Panc1 (cell line): Measurements from ENCODE around the gene RFC2. TPM values are rescaled to one million over a fixed set of nuclear protein-coding genes. Genes with fewer than 3 reads are reported as not detected.
"Not testable (repeated sequence)": the region's sequence is repeated elsewhere in the genome, so short reads cannot be mapped to it uniquely, and the experiment has no call there.

Source experiments
- ATAC-seq: fragments of 200-7000 bp; cut with Tn5 transposase; 2 replicates; pipeline ENCODE4 v1.9.1; 2020; ENCODE audit warnings: mild to moderate bottlenecking, moderate library complexity
- BruUV-seq: library from RNA; stranded (reverse); fragments of 400-500 nt; replicated peaks from 2 replicates; lab custom pipeline; 2021; lab: Mats Ljungman, UMichigan
- CTCF ChIA-PET: fragments of 300-600 bp; sonication (Branson Sonifier 250); formaldehyde crosslinking; loops from one replicate; lab custom pipeline; 2022; ENCODE audit warnings: antibody characterized with exemption; lab: Charles Lee
- POLR2A ChIA-PET: fragments of 300-600 bp; sonication (Branson Sonifier 250); formaldehyde crosslinking; loops from one replicate; lab custom pipeline; 2022; ENCODE audit warnings: antibody characterized with exemption; lab: Charles Lee
- DNase-seq: peaks from one replicate; pipeline ENCODE4 v3.0.0-alpha.2; 2010; ENCODE audit warnings: low read depth, low spot score
- H3K27ac ChIP-seq: 2 replicates; pipeline ENCODE4 v1.5.1; 2011; ENCODE audit warnings: mild to moderate bottlenecking, low read length, inconsistent platforms
- H3K27me3 ChIP-seq: fragments of 200-500 bp; sonication (Bioruptor generic); 2 replicates; pipeline ENCODE4 v1.6.0; 2014; ENCODE audit warnings: low read length, inconsistent platforms; ENCODE audit not compliant: control insufficient read depth, insufficient read depth
- H3K36me3 ChIP-seq: fragments of 200-500 bp; sonication (Bioruptor generic); 2 replicates; pipeline ENCODE4 v1.5.1; 2014; ENCODE audit warnings: inconsistent platforms, mild to moderate bottlenecking, low read length, moderate library complexity; ENCODE audit not compliant: control insufficient read depth, insufficient read depth
- H3K4me1 ChIP-seq: 2 replicates; pipeline ENCODE4 v1.5.1; 2011; ENCODE audit warnings: inconsistent platforms, mild to moderate bottlenecking, low read length, moderate library complexity; ENCODE audit not compliant: control insufficient read depth, insufficient read depth
- H3K4me3 ChIP-seq, 2 experiments: 2 replicates each; pipeline ENCODE4 v1.5.1; 2011 to 2012; ENCODE audit warnings: low read depth in 2 of 2, low read length in 2 of 2, mild to moderate bottlenecking in 2 of 2, inconsistent platforms in 1 of 2, moderate library complexity in 1 of 2
- H3K9me3 ChIP-seq: fragments of 200-500 bp; sonication (Bioruptor generic); 2 replicates; pipeline ENCODE4 v1.5.1; 2014; ENCODE audit warnings: low read depth, mild to moderate bottlenecking, inconsistent platforms, low read length, moderate library complexity; ENCODE audit not compliant: control insufficient read depth, insufficient read depth
- POLR2AphosphoS5 ChIP-seq: IDR thresholded peaks from 2 replicates; pipeline ENCODE4 v1.6.1; 2012; ENCODE audit warnings: mild to moderate bottlenecking, low read depth, low read length, moderate library complexity
- SIN3A ChIP-seq: IDR thresholded peaks from 2 replicates; pipeline ENCODE4 v1.6.1; 2012; ENCODE audit warnings: low read depth, mild to moderate bottlenecking, low read length, moderate library complexity, borderline replicate concordance; ENCODE audit not compliant: insufficient read depth
- TCF7L2 ChIP-seq: IDR thresholded peaks from 2 replicates; pipeline ENCODE4 v1.6.1; 2011; ENCODE audit warnings: mild to moderate bottlenecking, low read depth, low read length, inconsistent platforms
- in situ Hi-C: cut with HindIII; loops from 2 replicates; pipeline ENCODE4 v1.10.0; 2016; ENCODE audit warnings: low sequenced_read_pairs, low pct_unique_long_range_greater_than_20kb
- intact Hi-C: fragments of 100-400 bp; cut with micrococcal nuclease; formaldehyde crosslinking; loops from one replicate; pipeline ENCODE4 v1.10.0; 2022; ENCODE audit not compliant: unreplicated experiment
- total RNA-seq: library from RNA; stranded (reverse); gene quantifications from one replicate; pipeline ENCODE4 v1.2.1, GENCODE V29; 2021; ENCODE audit not compliant: unreplicated experiment
- TF ChIP-seq, protein P1 (sequence below), 2 experiments: IDR thresholded peaks; 2 replicates each; pipeline ENCODE4 v1.6.1; 2011 to 2012; ENCODE audit warnings: low read depth in 2 of 2, control low read depth in 1 of 2, low read length in 1 of 2, mild to moderate bottlenecking in 1 of 2, moderate library complexity in 1 of 2; ENCODE audit not compliant: insufficient read depth in 1 of 2
- TF ChIP-seq, protein P2 (sequence below): fragments of 450-650 bp; IDR thresholded peaks from 2 replicates; pipeline ENCODE4 v1.5.1; 2017; ENCODE audit warnings: mild to moderate bottlenecking

RFC2 gene
- total RNA-seq, 1 experiment from 2014 or later = 56.2 TPM

DNA sequence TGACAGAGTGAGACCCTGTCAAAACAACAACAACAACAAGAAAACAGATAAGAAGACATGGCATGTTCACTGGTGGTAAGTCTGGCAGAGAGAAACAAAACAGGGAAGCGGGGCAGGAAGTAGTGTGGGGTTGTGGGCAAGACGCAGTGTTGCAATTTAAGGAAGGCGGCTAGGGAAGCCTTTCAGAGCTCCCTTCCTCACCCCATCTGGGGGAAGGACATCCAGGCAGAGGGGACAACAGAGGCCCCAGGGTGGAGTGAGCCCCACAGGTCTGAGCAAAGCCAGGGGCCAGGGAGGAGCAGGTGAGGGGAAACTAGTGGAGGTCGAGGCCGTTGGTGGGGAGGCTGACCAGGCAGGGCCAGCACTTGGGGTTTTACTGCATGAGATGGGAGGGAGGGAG, 27.6 kb downstream of the RFC2 start:
- Histone ChIP-seq H3K36me3 (0 out of 2 replicates have a peak, but pooled peaks cover 2% of the 10 kb centered on the region), H3K4me1 (no peaks in the 10 kb centered on the region), H3K4me3 (no peak overlapping the region), H3K9me3 (no peaks in the 10 kb centered on the region), H3K27me3 (no peaks in the 10 kb centered on the region), H3K27ac (no peak overlapping the region)
- intact Hi-C loops (no loop called here), in situ Hi-C loops (no loop called here)
- POLR2A ChIA-PET = no interaction called here
- ATAC-seq (no peak), DNase-seq (no peak)
- CTCF ChIA-PET = no interaction called here
- TF ChIP-seq SIN3A = no peak
- TF ChIP-seq POLR2AphosphoS5 = no peak
- TF ChIP-seq, protein P1, sequence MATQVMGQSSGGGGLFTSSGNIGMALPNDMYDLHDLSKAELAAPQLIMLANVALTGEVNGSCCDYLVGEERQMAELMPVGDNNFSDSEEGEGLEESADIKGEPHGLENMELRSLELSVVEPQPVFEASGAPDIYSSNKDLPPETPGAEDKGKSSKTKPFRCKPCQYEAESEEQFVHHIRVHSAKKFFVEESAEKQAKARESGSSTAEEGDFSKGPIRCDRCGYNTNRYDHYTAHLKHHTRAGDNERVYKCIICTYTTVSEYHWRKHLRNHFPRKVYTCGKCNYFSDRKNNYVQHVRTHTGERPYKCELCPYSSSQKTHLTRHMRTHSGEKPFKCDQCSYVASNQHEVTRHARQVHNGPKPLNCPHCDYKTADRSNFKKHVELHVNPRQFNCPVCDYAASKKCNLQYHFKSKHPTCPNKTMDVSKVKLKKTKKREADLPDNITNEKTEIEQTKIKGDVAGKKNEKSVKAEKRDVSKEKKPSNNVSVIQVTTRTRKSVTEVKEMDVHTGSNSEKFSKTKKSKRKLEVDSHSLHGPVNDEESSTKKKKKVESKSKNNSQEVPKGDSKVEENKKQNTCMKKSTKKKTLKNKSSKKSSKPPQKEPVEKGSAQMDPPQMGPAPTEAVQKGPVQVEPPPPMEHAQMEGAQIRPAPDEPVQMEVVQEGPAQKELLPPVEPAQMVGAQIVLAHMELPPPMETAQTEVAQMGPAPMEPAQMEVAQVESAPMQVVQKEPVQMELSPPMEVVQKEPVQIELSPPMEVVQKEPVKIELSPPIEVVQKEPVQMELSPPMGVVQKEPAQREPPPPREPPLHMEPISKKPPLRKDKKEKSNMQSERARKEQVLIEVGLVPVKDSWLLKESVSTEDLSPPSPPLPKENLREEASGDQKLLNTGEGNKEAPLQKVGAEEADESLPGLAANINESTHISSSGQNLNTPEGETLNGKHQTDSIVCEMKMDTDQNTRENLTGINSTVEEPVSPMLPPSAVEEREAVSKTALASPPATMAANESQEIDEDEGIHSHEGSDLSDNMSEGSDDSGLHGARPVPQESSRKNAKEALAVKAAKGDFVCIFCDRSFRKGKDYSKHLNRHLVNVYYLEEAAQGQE (IDR thresholded peaks at IDR 0.05; ENCODE audit: insufficient read depth in 1 of 2, low read depth in 2 of 2, low read length in 1 of 2) = no peak
- no peak for TF ChIP-seq TCF7L2
- TF ChIP-seq, protein P2, sequence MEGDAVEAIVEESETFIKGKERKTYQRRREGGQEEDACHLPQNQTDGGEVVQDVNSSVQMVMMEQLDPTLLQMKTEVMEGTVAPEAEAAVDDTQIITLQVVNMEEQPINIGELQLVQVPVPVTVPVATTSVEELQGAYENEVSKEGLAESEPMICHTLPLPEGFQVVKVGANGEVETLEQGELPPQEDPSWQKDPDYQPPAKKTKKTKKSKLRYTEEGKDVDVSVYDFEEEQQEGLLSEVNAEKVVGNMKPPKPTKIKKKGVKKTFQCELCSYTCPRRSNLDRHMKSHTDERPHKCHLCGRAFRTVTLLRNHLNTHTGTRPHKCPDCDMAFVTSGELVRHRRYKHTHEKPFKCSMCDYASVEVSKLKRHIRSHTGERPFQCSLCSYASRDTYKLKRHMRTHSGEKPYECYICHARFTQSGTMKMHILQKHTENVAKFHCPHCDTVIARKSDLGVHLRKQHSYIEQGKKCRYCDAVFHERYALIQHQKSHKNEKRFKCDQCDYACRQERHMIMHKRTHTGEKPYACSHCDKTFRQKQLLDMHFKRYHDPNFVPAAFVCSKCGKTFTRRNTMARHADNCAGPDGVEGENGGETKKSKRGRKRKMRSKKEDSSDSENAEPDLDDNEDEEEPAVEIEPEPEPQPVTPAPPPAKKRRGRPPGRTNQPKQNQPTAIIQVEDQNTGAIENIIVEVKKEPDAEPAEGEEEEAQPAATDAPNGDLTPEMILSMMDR = no peak
- no TSS peak for BruUV-seq

DNA sequence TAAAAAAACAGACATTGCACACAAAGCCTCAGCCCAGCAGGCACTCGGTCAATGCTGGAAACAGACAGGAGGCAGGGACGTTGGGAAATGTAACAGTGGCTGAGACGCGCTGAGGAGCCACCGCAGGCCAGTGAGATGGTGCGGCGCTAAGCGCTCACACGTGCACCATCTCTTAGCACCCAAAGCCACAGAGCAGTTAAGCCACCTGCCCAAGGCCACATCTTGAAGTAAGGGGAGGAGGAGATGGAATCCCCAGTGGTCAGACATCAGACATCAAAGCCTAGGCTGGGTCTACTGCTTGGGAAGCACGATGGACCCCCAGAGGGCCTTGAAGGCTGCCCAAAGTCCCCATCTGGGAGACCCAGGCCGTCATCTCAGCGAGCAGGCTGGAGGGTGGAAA, 28.8 kb downstream of the RFC2 start:
- in situ Hi-C loops (no loop called here), intact Hi-C loops (no loop called here)
- Histone ChIP-seq H3K4me3 (no peak overlapping the region), H3K9me3 (no peaks in the 10 kb centered on the region), H3K27me3 (no peaks in the 10 kb centered on the region), H3K4me1 (no peaks in the 10 kb centered on the region), H3K36me3 (no peaks in the 10 kb centered on the region), H3K27ac (no peak overlapping the region)
- ATAC-seq = no peak
- TF ChIP-seq SIN3A (no peak), POLR2AphosphoS5 (no peak), TCF7L2 (no peak)
- TF ChIP-seq, protein P1 (IDR thresholded peaks at IDR 0.05; ENCODE audit: insufficient read depth in 1 of 2, low read depth in 2 of 2, low read length in 1 of 2) = no peak
- TF ChIP-seq, protein P2 = no peak
- no TSS peak for BruUV-seq
- POLR2A ChIA-PET = no interaction called here
- CTCF ChIA-PET = no interaction called here
- no peak for DNase-seq

DNA sequence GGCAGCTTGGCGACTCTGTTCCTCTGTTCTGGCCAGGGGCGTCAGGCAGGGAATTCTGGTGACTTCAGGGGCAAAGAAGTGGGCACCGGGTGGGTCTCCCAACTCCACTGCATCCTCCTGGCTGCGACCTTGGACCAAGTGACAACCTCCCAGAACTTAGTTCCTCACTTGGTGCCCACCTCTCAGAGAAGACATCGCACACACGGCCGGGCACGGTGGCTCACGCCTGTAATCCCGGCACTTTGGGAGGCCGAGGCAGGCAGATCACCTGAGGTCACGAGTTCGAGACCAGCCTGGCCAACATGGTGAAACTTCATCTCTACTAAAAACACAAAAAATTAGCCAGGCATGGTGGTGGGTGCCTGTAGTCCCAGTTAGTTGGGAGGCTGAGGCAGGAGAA, 29.3 kb downstream of the RFC2 start:
- H3K4me1 ChIP-seq, DNase-seq, H3K9me3 ChIP-seq, H3K27ac ChIP-seq, CTCF ChIA-PET, H3K4me3 ChIP-seq, BruUV-seq, intact Hi-C loops, POLR2A ChIA-PET, in situ Hi-C loops, H3K36me3 ChIP-seq, H3K27me3 ChIP-seq, ATAC-seq: not testable (repeated sequence)
